HEK293 (cell line): ENCODE data around the gene RHOT1.

Experiments used
- CTCF ChIA-PET: fragments of 350-600 bp; formaldehyde crosslinking; extraction: SDS; loops from one replicate; lab custom pipeline; 2021; ENCODE audit warnings: antibody characterized with exemption; lab: Yijun Ruan, JAX
- POLR2A ChIA-PET: fragments of 300-600 bp; formaldehyde crosslinking; extraction: SDS; loops from one replicate; lab custom pipeline; 2020; ENCODE audit warnings: antibody characterized with exemption, inconsistent platforms; lab: Yijun Ruan, JAX
- H3K27ac ChIP-seq: fragments of 200-500 bp; sonication (Bioruptor generic); 2 replicates; pipeline ENCODE4 v1.5.1; 2014; ENCODE audit warnings: low read depth, low read length, control low read depth, inconsistent platforms; ENCODE audit errors: extremely low read depth
- H3K36me3 ChIP-seq, 2 experiments: fragments of 200-500 bp in 1 of 2; sonication (Bioruptor generic) in 1 of 2; 1 replicate in 1 of 2; 2 replicates in 1 of 2; pipeline ENCODE4 v1.5.1; 2014 to 2017; ENCODE audit warnings: inconsistent platforms in 2 of 2, low read length in 2 of 2; ENCODE audit not compliant: control insufficient read depth in 2 of 2, insufficient read depth in 1 of 2
- H3K4me1 ChIP-seq: fragments of 200-500 bp; sonication (Bioruptor generic); 2 replicates; pipeline ENCODE4 v1.5.1; 2014; ENCODE audit warnings: mild to moderate bottlenecking, low read length, inconsistent platforms; ENCODE audit not compliant: control insufficient read depth, insufficient read depth
- H3K4me3 ChIP-seq: 2 replicates; pipeline ENCODE4 v1.5.1; 2011; ENCODE audit warnings: low read depth, mild to moderate bottlenecking, control low read depth, low read length, moderate library complexity
- H3K9me3 ChIP-seq: fragments of 200-500 bp; sonication (Bioruptor generic); 2 replicates; pipeline ENCODE4 v1.5.1; 2014; ENCODE audit warnings: low read depth, low read length, inconsistent platforms; ENCODE audit not compliant: control insufficient read depth, insufficient read depth
- CTCF ChIP-seq: fragments of 450-650 bp; formaldehyde crosslinking; IDR thresholded peaks from 2 replicates; pipeline ENCODE4 v1.5.1; 2016; ENCODE audit warnings: missing biosample characterization, missing genetic modification characterization
- MYNN ChIP-seq: fragments of 450-650 bp; formaldehyde crosslinking; IDR thresholded peaks from 2 replicates; pipeline ENCODE4 v1.5.1; 2016; ENCODE audit warnings: missing biosample characterization, missing genetic modification characterization, borderline replicate concordance
- PRDM4 ChIP-seq: fragments of 450-650 bp; formaldehyde crosslinking; IDR thresholded peaks from 2 replicates; pipeline ENCODE4 v1.5.1; 2017; ENCODE audit warnings: missing biosample characterization, missing genetic modification characterization
- SCRT2 ChIP-seq: fragments of 450-650 bp; formaldehyde crosslinking; IDR thresholded peaks from 2 replicates; pipeline ENCODE4 v1.5.1; 2016; ENCODE audit warnings: missing biosample characterization, missing genetic modification characterization
- YY2 ChIP-seq: fragments of 450-650 bp; formaldehyde crosslinking; IDR thresholded peaks from 2 replicates; pipeline ENCODE4 v1.5.1; 2016; ENCODE audit warnings: missing biosample characterization, missing genetic modification characterization
- ZBTB17 ChIP-seq: fragments of 450-650 bp; formaldehyde crosslinking; IDR thresholded peaks from 2 replicates; pipeline ENCODE4 v1.5.1; 2016; ENCODE audit warnings: missing biosample characterization, missing genetic modification characterization
- ZBTB44 ChIP-seq: fragments of 450-650 bp; IDR thresholded peaks from 2 replicates; pipeline ENCODE4 v1.5.1; 2018; ENCODE audit warnings: missing biosample characterization, mild to moderate bottlenecking, missing genetic modification characterization
- ZBTB7A ChIP-seq: fragments of 450-650 bp; formaldehyde crosslinking; IDR thresholded peaks from 2 replicates; pipeline ENCODE4 v1.5.1; 2016; ENCODE audit warnings: low read depth, missing biosample characterization, missing genetic modification characterization
- ZEB2 ChIP-seq: fragments of 450-650 bp; formaldehyde crosslinking; IDR thresholded peaks from 2 replicates; pipeline ENCODE4 v1.5.1; 2016; ENCODE audit warnings: missing biosample characterization, missing genetic modification characterization
- ZNF10 ChIP-seq: fragments of 450-650 bp; formaldehyde crosslinking; IDR thresholded peaks from 2 replicates; pipeline ENCODE4 v1.5.1; 2017; ENCODE audit warnings: missing biosample characterization, missing genetic modification characterization
- ZNF114 ChIP-seq: fragments of 450-650 bp; formaldehyde crosslinking; IDR thresholded peaks from 2 replicates; pipeline ENCODE4 v1.5.0; 2017; ENCODE audit warnings: missing biosample characterization, missing genetic modification characterization
- ZNF132 ChIP-seq: fragments of 450-650 bp; formaldehyde crosslinking; IDR thresholded peaks from 2 replicates; pipeline ENCODE4 v1.5.1; 2017; ENCODE audit warnings: missing biosample characterization, missing genetic modification characterization, borderline replicate concordance
- ZNF18 ChIP-seq: fragments of 450-650 bp; formaldehyde crosslinking; IDR thresholded peaks from 2 replicates; pipeline ENCODE4 v1.5.1; 2016; ENCODE audit warnings: missing biosample characterization, missing genetic modification characterization
- ZNF202 ChIP-seq: fragments of 450-650 bp; formaldehyde crosslinking; IDR thresholded peaks from 2 replicates; pipeline ENCODE4 v1.5.1; 2016; ENCODE audit warnings: missing biosample characterization, missing genetic modification characterization, borderline replicate concordance
- ZNF214 ChIP-seq: fragments of 450-650 bp; formaldehyde crosslinking; IDR thresholded peaks from 2 replicates; pipeline ENCODE4 v1.5.1; 2017; ENCODE audit warnings: missing biosample characterization, mild to moderate bottlenecking, missing genetic modification characterization, borderline replicate concordance
- ZNF223 ChIP-seq: fragments of 450-650 bp; formaldehyde crosslinking; IDR thresholded peaks from 2 replicates; pipeline ENCODE4 v1.5.1; 2016; ENCODE audit warnings: missing biosample characterization, missing genetic modification characterization
- ZNF248 ChIP-seq: fragments of 450-650 bp; formaldehyde crosslinking; IDR thresholded peaks from 2 replicates; pipeline ENCODE4 v1.5.1; 2017; ENCODE audit warnings: missing biosample characterization, missing genetic modification characterization
- ZNF292 ChIP-seq: fragments of 450-650 bp; formaldehyde crosslinking; IDR thresholded peaks from 2 replicates; pipeline ENCODE4 v1.5.1; 2016; ENCODE audit warnings: low read depth, missing biosample characterization, missing genetic modification characterization, borderline replicate concordance
- ZNF324 ChIP-seq: fragments of 450-650 bp; formaldehyde crosslinking; IDR thresholded peaks from 2 replicates; pipeline ENCODE4 v1.5.1; 2016; ENCODE audit warnings: missing biosample characterization, missing genetic modification characterization
- ZNF433 ChIP-seq: fragments of 450-650 bp; formaldehyde crosslinking; IDR thresholded peaks from 2 replicates; pipeline ENCODE4 v1.5.1; 2016; ENCODE audit warnings: missing biosample characterization, missing genetic modification characterization, low read depth
- ZNF48 ChIP-seq: fragments of 450-650 bp; formaldehyde crosslinking; IDR thresholded peaks from 2 replicates; pipeline ENCODE4 v1.5.1; 2016; ENCODE audit warnings: missing biosample characterization, missing genetic modification characterization
- ZNF501 ChIP-seq: fragments of 450-650 bp; formaldehyde crosslinking; IDR thresholded peaks from 2 replicates; pipeline ENCODE4 v1.5.1; 2016; ENCODE audit warnings: missing biosample characterization, missing genetic modification characterization
- ZNF677 ChIP-seq: fragments of 450-650 bp; IDR thresholded peaks from 2 replicates; pipeline ENCODE4 v1.5.0; 2018; ENCODE audit warnings: missing biosample characterization, mild to moderate bottlenecking, missing genetic modification characterization, moderate library complexity
- ZNF777 ChIP-seq: fragments of 450-650 bp; formaldehyde crosslinking; IDR thresholded peaks from 2 replicates; pipeline ENCODE4 v1.5.1; 2017; ENCODE audit warnings: missing biosample characterization, missing genetic modification characterization, borderline replicate concordance
- ZNF837 ChIP-seq: fragments of 450-650 bp; formaldehyde crosslinking; IDR thresholded peaks from 2 replicates; pipeline ENCODE4 v1.5.1; 2016; ENCODE audit warnings: missing biosample characterization, missing genetic modification characterization
- TF ChIP-seq, protein P1 (sequence below): fragments of 450-650 bp; formaldehyde crosslinking; IDR thresholded peaks from 2 replicates; pipeline ENCODE4 v1.5.1; 2017; ENCODE audit warnings: missing biosample characterization, missing genetic modification characterization

The RHOT1 gene

GRCh38 chr17:32120716-32121115, 21.6 kb upstream of the RHOT1 start (continued):
- TF ChIP-seq ZNF433 (tag by site-specific recombination) (no peak), ZNF248 (tag by site-specific recombination) (no peak), ZNF214 (tag by site-specific recombination) (no peak), ZBTB7A (tag by site-specific recombination) (no peak), MYNN (tag by site-specific recombination) (no peak), ZNF501 (no peak), ZNF10 (tag by site-specific recombination) (no peak), SCRT2 (no peak)
- TF ChIP-seq, all 188 proteins: peak for 0

- no peak overlapping the region for H3K4me3 ChIP-seq
- ChIA-PET CTCF (interaction anchor here (1.0 to 1.5 kb wide), 2 partner anchors 117 to 131 kb away, joined by 3 read pairs; partner anchors contain the start of gene LRRC37B), POLR2A (no interaction called here)
- no peaks in the 10 kb centered on the region for H3K36me3 ChIP-seq
- no peak overlapping the region for H3K27ac ChIP-seq
- H3K9me3 ChIP-seq, result no peaks in the 10 kb centered on the region
- peaks cover 9% of the 10 kb centered on the region for H3K4me1 ChIP-seq
- TF ChIP-seq ZEB2, result peak; percentile 48; the same call in 1 of the 2 replicates
- TF ChIP-seq ZNF292 (tag by site-specific recombination), result no peak
- TF ChIP-seq ZNF777 (tag by site-specific recombination), result no peak
- no peak for TF ChIP-seq CTCF (tag by site-specific recombination)
- no peak for TF ChIP-seq ZNF48 (tag by site-specific recombination)
- no peak for TF ChIP-seq ZNF202 (tag by site-specific recombination)
- TF ChIP-seq ZBTB44 (tag by site-specific recombination), result 0 out of 2 replicates have a peak, but pooled peaks have one; percentile 25
- TF ChIP-seq ZNF114 (tag by site-specific recombination), result no peak
- TF ChIP-seq ZNF677 (tag by site-specific recombination), result no peak
- TF ChIP-seq, protein P1, sequence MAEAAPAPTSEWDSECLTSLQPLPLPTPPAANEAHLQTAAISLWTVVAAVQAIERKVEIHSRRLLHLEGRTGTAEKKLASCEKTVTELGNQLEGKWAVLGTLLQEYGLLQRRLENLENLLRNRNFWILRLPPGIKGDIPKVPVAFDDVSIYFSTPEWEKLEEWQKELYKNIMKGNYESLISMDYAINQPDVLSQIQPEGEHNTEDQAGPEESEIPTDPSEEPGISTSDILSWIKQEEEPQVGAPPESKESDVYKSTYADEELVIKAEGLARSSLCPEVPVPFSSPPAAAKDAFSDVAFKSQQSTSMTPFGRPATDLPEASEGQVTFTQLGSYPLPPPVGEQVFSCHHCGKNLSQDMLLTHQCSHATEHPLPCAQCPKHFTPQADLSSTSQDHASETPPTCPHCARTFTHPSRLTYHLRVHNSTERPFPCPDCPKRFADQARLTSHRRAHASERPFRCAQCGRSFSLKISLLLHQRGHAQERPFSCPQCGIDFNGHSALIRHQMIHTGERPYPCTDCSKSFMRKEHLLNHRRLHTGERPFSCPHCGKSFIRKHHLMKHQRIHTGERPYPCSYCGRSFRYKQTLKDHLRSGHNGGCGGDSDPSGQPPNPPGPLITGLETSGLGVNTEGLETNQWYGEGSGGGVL (tag by site-specific recombination), result peak; percentile 21; the same call in 1 of the 2 replicates
- no peak for TF ChIP-seq ZNF132 (tag by site-specific recombination)
- no peak for TF ChIP-seq YY2
- 0 out of 2 replicates have a peak, but pooled peaks have one; percentile 20 for TF ChIP-seq ZNF324 (tag by site-specific recombination)
- TF ChIP-seq ZBTB17 (tag by site-specific recombination), result peak; percentile 42; the same call in 1 of the 2 replicates
- 0 out of 2 replicates have a peak, but pooled peaks have one; percentile 8 for TF ChIP-seq PRDM4 (tag by site-specific recombination)
- no peak for TF ChIP-seq ZNF223 (tag by site-specific recombination)
- 0 out of 2 replicates have a peak, but pooled peaks have one; percentile 43 for TF ChIP-seq ZNF18 (tag by site-specific recombination)
- no peak for TF ChIP-seq ZNF837 (tag by site-specific recombination)
Observed at GRCh38 chr17:32123782-32124181, 18.5 kb upstream of the RHOT1 start.
